PFSK-1 (cell line): ENCODE data around the gene WDPCP.

ENCODE experiments used
- POLR2AphosphoS5 ChIP-seq: IDR thresholded peaks from 2 replicates; pipeline ENCODE4 v1.6.1; 2012; ENCODE audit warnings: low read depth, mild to moderate bottlenecking, control low read depth, low read length, moderate library complexity
- SIN3A ChIP-seq: IDR thresholded peaks from 2 replicates; pipeline ENCODE4 v1.6.1; 2012; ENCODE audit warnings: mild to moderate bottlenecking, low read length, moderate library complexity, borderline replicate concordance; ENCODE audit not compliant: insufficient read depth

- TF ChIP-seq POLR2AphosphoS5 (no peak), SIN3A (no peak)
Observed at GRCh38 chr2:63444565-63445288, 143.6 kb downstream of the WDPCP start.
